CD4-positive, alpha-beta T cell treated with Interleukin-1 beta for 1 hour (primary cell): Measurements from ENCODE around the gene ACTA1.
"Not testable (repeated sequence)": the region's sequence is repeated elsewhere in the genome, so short reads cannot be mapped to it uniquely, and the experiment has no call there.

Source experiments
- DNase-seq, 2 donors: peaks; one replicate each; pipeline ENCODE4 v3.0.0-alpha.2; 2020 to 2022

The ACTA1 gene

DNA sequence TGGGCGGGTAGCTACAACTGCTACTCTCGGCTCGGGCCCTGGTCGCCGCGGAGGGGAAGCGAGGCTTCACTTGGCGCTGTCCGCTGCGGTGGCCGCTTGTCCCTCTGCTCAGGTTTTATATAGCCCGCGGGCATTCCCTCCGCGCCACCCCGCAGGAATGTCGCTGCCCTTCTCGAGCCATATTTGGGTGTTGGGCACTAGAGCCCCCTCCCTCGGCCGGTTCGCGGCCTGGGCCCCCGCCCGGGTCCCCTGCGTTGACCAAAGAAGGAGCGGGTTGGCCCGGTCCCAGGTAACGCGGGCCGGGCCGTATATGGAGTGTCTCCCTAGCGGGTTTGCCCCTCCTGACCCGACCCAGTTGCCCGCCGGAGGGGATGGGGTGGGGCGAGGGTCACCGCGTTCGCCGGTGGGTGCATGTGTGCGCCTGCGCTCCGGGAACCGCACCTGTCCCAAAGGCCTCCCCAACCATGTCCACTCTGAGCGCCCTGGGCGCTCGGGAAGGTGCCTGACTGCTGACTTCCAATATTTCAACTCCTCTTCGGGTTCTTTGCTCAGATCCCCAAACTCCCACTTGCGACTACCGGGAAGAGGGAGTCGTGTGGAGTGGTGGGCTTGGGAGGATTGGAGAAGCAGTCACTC, at the start of gene ACTA1:
TSS of gene ACTA1 (minus strand) at position 90 of the 636 bp plus-strand sequence. CDS start 979 bp downstream, outside the sequence.
- no peak for DNase-seq

DNA sequence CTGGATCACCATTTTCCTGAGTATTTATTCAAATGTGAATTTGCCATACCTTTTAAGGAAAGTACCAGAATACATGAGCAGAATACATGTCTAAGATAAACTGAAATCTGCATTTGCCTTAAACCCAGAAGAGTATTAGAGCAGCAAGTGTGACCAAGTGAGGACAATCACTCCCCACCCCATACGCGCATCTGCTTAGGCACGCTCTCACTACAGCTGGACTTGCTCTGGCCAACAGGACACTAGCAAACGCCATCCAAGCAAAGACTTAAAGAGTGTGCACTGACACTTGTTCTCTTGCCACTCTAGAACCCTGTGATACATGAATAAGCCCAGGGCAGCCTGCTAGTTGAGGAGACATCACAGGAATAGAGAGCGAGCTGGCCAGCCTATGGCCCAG, 48.6 kb upstream of the ACTA1 start:
- no peak for DNase-seq

DNA sequence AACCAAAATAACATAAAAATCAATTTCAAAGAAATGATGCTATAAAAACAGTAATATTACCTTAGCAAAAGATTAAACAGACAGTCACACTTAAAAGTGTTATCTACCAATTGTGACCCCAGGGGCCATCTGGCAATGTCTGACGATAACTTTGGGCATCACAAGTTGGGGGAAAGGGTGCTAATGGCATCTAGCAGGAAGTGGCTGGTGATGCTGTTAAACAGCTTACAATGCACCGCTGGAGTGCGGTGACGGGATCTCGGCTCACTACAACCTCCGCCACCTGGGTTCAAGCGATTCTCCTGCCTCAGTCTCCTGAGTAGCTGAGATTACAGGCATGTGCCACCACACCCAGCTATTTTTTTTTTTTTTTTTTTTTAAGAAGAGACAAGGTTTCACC, 46.6 kb upstream of the ACTA1 start:
- peak in 1 of 2 donors; percentile 34 for DNase-seq

DNA sequence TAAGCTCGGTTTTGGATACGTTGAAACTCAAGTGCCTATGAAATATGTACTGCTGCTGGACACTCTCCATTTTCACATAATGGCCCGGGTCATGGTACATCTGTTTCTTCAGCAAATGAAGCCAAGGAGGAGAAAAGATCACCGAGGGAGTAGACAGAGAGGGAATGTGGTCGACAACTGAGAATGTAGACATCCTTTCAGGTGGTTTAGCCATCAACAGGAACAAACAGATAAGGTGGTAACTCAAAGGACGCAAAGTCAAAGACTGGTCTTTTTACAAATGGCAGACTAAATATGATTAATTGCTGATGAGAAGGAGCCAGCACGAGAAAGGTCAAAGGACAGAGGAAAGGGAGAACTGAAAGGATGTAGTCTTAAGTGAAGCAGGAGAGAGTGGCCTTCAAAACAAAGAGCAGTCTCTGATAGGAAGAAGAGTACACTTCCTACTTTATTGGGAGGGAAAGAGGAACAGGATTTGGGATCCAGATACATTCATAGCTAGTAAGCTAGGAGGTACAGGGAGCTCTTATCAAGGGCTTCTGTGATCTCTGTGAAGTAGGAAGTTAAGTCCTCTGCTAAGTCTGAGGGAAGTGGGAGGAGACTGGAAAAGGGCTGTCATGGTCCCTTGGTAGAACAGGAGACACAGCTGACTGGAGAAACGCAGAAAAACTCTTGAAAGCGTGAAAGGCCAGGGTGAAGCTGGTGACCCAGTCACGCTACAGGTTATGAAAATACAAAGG, 45.9 kb upstream of the ACTA1 start:
- DNase-seq, result peak in 1 of 2 donors; percentile 38

DNA sequence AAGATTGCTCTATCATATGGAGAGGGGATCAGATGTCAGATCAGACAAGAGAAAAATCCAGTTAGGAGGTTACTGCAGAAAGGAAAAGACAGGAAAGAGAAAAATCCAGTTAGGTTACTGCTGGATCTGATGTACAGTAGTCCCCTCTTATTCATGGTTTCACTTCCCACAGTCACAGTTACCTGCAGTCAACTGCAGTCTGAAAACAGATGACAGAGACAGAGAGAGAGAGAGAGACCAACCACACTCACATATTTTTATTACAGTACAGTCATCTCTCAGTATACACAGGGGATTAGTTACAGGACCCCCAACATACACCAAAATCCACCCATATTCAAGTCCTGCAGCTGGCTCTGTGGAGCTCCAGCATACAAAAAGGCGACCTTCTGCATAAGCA, 45.0 kb upstream of the ACTA1 start:
- DNase-seq, result no peak

DNA sequence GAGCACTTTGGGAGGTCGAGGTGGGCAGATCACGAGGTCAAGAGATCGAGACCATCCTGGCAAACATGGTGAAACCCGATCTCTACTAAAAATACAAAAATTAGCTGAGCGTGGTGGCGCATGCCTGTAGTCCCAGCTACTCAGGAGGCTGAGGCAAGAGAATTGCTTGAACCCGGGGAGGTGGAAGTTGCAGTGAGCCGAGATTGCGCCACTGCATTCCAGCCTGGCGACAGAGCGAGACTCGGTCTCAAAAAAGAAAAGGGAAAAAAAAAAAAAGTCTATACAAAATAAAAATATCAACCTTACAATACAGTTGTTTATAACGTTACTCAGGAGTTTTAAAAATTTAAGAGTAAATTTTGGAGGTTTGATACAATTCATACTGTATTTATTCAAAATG, 42.0 kb upstream of the ACTA1 start:
- not testable (repeated sequence) for DNase-seq

DNA sequence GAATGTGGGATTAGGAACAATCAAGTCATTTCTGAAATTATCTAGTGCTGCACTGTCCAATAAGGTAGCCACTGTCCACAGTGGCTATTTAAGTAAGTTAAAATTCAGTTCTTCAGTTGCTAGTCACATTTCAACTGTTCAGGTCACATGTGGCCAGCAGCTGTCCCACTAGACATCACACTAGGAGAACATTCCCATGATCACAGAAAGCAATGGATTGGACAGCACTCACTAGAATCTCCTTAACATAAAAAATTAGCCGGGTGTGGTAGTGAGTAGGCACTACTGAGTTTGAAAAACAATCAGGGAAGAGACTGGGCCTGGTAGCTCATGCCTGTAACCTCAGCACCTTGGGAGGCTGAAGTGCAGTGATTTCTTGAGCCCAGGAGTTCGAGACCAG, 40.6 kb upstream of the ACTA1 start:
- no peak for DNase-seq

DNA sequence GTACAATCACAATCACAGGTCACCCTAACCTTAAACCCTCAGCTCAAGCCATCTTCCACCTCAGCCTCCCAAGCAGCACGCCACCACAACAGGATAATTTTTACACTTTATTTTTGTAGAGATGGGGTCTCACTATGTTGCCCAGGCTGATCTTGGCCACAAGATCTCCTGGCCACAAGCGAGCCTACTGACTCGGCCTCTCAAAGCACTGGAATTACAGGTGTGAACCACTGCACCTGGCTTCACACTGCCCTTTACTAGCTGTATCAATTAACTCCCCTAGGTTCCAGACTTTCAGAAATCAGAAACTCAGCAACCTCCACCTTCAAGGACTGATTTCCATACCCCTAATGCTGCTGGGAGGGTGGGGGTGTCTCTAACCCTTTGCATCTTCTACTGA, 37.3 kb upstream of the ACTA1 start:
- no peak for DNase-seq

DNA sequence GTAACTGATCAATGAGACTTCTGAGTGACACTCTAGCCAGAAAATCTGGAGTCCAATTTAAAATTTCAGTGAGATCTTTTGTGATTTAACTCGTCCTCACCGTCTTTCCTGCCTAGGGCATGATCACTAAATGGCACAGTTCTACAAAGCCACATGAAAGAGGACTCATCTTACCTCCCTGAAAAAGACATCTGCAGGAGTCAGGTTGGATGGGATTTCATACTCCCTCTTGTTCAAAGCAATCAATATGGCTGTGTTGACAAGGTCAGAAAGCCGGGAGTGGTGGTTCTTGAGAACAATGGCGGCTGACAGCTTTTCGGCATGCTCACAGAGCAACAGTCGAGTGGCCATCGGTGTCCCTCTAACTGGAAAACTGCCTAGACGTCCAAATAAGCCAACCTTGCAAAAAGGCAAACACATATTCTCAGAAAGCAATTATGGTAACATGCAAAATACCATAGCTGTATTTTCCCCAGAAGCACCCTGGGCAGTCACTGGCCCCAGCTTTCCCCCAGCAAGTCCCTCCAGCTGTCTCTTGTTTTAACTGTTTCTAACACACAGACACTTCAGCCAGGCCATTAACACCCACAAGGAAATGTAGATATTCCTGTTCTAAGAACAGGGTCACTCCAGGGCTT, 36.6 kb upstream of the ACTA1 start:
- no peak for DNase-seq

DNA sequence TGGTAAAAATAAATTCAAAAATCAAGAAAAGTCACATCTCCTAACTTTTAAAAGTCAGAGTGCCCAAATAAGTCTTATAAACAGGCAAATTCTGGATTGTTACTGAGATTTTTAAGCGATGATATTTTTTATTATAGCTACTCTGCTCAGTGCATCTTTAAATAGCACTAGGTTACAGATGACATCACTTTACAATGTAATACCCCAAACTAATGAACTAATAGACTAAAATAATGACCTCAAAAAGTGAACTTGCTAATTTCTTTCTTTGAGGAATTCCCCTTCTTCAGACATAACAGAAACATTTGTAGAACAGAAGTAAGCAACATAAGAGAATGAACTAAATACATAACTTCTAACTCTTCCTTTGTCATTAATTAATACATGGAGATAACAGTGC, 33.0 kb upstream of the ACTA1 start:
- DNase-seq, result no peak

DNA sequence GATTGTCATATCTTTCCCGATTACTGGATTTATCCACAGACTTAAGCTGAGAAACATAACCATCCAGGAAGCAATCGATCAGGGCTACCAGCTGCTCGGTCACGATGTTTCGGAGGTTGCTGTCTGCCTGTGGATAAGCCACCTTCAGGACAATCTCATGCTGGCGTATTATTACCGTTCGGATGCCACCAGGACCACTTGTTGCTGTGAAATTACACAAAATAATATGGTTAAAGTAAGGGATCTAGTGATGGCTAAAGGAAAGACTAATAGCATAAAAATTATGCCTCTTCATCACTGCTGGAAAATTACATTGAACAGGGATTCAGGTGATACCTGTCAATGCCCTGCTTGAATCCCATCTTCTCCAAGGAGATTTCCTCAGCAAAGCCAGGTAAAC, 30.8 kb upstream of the ACTA1 start:
- DNase-seq, result no peak

DNA sequence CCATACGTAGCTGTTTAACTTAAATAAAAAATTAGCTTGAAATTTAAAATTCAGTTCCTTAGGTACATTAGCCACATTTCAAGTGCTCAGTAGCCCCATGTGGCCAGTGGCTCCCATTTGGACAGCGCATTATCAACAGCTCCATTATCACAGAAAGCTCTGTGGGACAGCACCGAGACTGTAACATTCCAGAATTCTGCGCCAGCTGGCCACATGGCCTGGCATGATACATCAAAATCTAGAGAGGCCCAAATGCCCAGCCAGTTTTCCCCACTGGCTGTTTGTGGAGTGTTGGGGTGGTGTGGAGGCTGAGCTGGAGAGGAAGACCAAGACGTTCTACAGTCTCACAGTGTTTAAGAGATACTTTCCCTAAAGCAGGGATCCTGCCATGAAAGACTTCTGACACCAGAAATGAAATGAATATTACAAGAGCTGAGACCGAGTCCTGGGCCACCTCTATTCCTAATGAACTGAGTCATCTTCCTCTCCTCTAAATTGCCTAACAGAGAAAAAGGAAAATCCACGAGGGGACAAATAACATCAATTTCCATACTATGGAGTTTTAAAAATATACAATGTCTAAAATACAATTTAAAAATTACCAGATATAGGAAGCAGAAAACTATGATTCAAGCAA, 27.3 kb upstream of the ACTA1 start:
- no peak for DNase-seq

DNA sequence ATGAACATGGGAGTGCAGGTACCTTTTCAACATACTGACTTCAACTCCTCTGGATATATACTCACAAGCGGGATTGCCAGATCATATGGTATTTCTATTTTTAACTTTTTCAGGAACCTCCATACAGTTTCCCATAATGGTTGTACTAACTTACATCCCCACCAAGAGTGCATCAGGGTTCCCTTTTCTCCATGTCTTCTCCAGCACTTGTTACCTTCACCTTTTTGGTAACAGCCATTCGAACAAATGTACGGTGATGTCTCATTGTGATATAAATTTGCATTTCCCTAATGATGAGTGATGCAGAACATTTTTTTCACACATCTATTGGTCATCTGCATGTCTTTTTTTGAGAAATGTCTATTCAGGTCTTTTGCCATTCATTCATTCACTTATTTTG, 25.9 kb upstream of the ACTA1 start:
- DNase-seq, result no peak

DNA sequence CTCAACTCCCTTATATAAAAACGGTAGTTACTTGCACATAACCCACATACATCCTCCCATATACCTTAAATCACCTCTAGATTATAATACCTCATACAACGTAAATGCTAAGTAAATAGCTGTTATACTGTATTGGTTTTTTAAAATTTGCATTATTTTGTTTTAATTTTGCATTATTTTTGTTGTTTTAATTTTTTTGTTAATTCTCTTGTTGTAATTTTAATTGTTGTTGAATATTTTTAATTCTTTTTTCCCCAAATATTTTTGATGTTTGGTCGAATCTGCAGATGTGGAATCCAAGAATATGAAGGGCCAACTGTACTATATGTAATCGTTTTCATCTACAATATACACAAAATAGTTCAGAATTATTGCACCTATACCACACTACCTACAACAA, 23.5 kb upstream of the ACTA1 start:
- no peak for DNase-seq

DNA sequence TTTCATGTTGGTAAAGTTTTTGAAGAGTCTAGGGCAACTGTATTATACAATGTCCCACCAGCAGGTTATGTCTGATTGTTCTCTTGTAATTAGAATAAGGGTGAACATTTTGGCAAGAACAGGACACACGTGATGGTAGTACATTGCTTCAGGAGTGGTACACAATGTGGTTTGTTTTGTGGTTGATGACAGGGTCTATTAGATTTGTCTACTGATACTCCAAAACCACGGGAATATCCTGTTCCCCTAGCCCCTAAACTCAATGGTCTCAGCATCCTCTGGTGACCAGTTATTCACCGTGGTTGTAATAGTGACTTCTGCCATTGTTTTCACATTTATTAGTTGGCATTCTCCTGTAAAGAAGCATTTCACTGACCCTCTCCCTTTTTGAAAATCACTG, 22.1 kb upstream of the ACTA1 start:
- DNase-seq, result no peak

DNA sequence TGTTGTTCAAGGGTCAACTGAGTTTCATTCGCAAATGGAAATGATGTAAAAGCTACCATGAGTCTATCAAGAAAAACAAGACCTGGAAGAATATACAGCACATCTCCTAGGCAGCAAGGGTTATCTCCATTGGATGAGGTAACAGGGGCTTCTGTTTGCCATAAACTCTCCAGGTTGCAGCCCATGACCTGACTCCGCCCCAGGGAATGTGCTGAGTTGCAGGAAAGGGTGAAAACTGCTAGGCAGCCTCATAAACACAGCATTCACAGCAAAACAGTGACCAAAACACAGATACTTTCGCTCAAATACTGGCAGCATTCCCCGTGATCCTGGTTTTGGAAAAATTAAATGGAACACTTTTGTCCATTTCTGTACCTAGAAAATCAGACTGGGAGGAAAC, 20.2 kb upstream of the ACTA1 start:
- DNase-seq, result no peak

DNA sequence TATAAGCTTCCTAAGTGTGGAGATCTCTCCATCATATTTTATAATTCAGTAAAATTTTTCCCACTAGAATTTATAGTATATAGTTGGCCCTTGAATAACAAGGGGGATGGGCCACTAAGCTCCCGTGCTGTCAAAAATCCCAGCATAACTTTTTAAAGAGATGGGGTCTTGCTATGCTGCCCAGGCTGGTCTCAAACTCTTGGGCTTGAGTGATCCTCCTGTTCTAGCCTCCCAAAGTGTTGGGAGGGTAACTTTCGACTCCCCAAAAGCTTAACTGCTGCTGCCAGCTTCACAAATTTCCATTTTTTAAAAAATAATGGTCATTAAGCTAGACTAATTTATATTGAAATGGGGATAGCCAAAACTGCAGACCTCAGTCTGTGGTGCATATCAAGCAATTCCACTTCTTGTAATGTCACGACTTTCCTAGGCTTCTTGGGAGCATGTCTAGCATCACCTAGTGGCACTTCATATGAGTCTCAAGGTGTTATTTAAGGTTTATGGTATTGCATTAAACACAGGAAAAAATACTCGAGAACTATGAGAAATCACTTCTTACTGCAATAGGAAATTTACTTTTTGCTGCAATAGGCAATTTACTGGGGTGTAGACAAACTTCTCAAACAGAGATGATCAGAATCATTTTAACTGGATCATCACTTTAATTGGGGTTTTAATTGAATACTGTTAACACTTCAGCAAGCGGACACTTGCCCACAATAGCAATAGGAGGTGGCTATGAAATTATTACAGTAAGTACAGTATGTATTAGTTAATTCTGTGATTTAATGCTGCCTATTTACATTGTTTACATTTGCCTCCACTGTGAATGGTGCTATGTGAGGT, 19.3 kb upstream of the ACTA1 start:
- DNase-seq, result no peak

DNA sequence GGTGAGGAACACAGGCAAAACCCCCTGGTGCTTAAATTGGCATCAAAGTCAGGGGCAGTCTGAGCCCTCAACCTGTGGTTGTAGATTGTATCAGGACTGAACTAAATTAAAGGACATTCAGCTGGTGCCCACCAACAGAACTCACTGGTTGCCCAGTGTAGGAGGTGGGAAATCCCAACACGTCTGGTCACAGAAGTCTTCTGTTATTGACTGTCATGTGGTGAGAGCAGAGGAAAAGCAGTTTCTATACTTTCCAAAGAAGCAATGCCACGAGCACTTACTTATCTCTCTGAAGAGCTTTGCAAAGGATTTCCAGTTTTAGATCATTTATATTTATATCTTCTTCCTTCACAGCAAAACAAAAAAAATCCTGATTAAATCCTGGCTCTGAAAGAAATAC, 15.0 kb upstream of the ACTA1 start:
- DNase-seq, result no peak

DNA sequence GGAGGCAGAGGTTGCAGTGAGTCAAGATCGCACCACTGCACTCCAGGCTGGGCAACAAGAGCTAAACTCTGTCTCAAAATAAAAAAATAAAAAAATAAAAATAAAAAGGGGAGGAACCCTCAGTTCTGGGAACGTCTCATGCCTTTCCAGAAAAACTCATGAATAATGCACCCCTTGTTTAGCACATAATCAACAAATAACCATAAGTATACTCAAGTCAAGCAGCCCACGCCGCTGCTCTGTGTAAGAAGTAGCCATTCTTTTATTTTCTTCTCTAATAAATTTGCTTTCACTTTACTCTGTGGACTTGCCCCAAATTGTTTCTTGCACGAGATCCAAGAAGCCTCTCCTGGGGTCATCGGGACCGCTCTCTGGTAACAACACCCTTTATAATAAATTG, 14.5 kb upstream of the ACTA1 start:
- no peak for DNase-seq

DNA sequence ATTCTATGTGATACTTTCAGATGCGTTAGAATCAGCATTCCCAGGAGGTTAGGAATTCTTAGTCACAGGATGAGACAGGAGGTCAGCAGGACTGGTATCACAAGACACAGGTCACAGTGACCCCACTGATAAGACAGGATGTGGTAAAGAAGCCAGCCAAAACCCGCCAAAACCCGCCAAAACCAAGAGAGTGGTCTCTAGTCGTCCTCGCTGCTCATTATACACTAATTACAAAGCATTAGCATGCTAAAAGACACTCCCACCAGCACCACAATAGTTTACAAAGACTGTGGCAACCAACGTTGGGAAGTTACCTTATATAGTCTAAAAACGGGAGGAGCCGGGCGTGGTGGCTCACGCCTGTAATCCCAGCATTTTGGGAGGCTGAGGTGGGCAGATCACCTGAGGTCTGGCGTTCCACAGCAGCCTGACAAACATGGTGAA, 13.9 kb upstream of the ACTA1 start:
- no peak for DNase-seq

DNA sequence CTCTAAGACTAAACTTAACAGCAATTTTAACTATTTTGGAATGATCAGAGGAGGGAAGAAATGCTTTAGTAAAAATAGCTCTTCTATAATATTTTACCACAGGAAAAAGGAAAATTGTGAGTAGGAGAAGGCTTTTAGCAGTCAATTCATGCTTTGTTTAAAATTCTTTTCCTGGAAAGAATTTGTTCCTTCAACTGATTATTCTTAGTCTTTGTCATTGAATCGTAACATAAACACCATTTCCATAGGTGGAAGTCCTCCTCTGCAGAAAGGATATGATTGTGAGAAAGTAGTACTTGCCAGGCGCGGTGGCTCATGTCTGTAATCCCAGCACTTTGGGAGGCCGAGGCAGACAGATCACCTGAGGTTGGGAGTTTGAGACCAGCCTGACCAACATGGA, 11.9 kb upstream of the ACTA1 start:
- DNase-seq, result no peak

DNA sequence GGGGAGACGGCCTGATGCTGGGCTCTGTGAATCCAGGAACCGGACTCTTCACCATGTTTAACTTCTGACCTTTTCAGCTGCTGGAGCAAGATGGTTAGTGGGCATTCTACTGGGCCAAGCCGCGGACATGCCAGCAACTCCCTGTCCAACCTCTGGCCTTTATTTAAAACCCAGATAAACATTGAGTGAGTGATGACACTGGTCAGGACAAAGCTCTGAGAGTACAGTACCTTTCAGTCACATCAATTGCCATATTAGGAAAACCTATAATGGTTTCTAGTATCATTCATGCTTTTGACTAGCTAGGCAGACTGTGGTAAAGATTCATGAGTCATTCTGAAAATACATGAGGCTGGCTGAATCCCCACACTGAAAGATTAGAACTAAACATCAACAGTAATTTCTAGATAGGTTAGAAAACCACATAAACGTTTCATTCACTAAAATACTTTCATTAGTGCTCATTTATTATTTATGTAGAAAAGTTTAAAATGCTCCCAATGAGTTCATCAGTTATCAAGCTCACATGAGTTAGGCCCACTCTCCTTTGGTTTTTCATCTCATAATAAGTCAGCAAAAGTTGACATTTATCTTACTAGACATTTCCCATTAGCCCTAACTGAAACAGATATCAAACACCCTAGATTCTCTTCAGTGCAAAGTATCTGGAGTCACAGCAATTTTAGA, 7.1 kb upstream of the ACTA1 start:
- no peak for DNase-seq
